ENCODE measurements around the gene EXOG.

- TF ChIP-seq CTCF (IDR thresholded peaks at IDR 0.05) (no peak), POLR2A (IDR thresholded peaks at IDR 0.05) (no peak)
Observed at GRCh38 chr3:38556640-38557358, 60.7 kb downstream of the EXOG start.
